HG03039 (cell line): Measurements from ENCODE around the gene DIO2.

Experiments
- ATAC-seq: cut with Tn5 transposase; IDR thresholded peaks from one replicate; pipeline ENCODE4 v1.9.1; 2021; ENCODE audit warnings: mild to moderate bottlenecking, moderate library complexity; ENCODE audit not compliant: unreplicated experiment

DIO2 gene

DNA sequence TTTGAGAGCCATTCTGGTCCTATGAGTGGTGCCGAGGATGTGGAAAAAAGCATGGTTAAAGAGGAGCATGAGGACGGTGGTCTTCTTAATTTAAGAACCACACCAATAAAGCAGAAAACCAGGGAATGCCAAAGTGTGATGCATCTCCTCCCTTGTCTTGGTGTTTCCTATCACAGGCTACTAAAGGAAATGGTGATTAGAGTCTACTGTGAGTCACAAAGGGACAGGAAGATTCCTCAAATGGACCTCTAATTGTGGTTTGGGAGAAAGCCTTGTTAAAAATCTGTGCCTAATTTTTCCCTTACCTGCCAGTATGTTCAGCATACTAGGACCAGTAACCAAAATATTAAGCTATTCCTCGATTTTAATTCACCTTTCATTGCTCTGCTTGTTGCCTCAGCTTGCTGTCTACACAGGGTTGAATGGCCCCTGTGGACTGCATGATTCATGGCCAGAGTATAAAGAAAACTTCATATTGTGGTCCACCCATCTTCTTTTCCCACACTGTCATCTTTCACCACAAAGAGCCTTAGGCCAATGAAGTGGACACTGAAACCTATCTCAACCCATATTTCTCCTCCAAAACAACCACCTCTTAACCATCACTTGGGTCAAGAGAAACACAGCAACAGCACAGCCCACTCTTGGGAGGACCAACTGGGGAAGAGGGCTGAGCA is 38.8 kb downstream of the DIO2 start:
- ATAC-seq, result no peak

DNA sequence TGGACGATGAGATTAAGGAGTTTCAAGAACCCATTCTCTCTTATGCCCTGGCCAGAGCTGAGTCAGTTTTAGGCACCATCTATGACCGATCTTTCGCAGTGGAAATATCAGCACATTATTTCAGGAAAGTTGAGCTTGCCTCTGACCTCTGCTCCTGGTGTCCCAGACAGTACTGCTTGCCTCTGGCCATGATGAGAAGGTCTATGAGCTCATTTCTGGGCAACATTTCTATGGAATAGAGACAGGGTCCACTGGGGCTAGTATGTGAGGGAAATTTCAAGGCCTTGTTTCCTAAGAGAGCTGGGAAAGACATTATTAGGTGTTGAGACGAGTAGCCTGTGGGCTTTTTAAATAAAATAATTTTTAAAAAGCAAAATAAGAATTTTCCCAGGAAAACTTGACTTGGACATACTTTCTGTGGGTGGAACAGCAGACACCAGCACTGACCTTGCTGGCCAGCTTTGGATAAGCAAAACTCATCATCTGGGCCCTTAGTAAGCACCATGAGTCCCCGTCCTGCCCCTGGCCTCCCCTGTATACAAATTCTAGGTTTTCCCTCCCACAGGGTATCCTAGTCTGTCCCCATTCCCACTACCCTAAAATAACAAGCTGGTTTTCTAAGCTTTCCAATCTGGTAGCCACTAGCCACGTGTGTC is 43.4 kb downstream of the DIO2 start:
- no peak for ATAC-seq

DNA sequence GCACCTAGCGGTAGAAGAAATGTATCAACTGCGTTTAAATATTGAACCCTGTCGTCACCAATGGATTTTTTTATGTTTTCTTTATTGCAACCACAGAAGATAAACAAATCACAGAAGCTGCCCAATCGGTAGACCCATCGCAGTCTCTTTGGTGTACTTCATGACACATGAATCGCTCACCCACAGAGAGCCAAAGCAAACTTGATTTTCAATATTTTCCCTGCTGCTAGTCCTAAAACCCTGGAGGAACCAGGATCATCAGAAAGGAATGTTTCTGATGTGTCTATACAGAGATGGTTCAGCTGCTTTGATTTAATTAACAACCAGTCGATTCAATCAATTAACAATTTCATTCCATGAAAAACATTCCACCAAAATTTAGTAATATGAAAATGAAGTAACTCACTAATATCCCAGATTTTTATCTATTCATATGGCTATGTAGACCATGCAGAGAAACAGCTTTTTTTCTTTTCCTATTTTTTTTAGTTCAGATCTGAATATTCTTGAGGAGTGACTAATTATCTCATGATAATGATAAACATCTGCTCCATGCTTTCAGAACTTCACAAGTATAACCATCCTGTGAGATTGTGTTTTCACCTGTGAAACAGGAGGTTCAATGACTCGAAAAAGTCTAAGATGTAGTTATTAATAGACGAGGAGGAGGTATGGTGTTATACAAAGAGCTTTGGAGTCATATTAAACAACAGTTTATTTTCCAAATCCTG is 46.1 kb downstream of the DIO2 start:
- ATAC-seq, result no peak

DNA sequence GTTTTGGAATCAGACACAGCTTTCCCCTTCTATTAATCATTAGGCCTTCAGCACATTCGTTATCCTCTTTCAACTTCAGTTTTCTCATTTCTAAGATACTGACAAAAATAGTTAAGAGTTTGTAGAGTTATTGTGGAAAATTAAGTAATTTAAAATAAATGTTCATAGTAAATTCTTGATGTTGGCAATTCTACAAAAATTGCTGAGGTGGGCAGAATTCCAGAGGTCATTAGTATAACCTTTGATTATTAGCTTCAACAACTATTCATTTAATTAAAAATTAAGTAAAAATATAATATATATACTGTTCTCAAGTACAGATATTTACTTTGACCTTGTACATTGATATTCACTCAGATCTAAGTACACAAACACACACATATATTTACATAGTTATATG is 58.5 kb downstream of the DIO2 start:
- no peak for ATAC-seq

DNA sequence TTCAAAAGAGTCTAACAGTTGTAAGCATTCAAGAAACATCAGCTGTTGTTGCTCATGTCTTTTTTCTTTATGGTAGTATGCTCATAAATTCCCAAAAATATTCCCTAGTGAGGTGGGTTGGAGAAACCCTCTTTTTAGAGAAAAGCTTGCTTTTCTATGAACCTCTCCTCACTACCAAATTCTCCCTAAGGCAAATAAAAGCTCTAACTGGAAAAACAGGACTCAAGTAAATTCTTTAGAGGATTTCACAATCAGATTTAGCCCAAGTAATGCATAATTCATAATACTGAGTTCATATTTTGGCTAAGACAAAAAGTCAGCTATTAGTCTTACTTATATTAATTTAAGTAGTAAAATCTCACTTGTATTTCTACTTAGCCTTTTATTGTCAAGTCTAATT is 59.1 kb downstream of the DIO2 start:
- no peak for ATAC-seq

DNA sequence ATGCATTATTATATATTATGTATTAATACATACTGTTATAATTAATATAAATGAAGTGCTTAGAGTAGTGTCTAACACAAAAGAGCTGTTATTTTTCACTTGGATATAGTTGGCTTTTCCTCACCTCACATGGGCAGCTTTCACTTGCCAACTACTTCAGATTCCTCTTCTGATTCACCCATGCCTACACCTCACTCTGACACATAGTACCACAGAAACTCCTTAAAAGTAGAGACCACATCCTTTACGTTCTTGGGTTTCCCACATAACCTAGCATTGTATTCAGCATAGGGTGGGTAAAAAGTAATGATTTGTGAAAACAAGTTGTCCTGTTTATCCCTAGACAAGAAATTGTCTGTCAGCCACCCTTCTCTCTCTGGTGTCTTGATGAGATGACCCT is 61.0 kb downstream of the DIO2 start:
- ATAC-seq, result no peak
